ENCODE measurements around the gene NR0B2.

NR0B2 gene

DNA sequence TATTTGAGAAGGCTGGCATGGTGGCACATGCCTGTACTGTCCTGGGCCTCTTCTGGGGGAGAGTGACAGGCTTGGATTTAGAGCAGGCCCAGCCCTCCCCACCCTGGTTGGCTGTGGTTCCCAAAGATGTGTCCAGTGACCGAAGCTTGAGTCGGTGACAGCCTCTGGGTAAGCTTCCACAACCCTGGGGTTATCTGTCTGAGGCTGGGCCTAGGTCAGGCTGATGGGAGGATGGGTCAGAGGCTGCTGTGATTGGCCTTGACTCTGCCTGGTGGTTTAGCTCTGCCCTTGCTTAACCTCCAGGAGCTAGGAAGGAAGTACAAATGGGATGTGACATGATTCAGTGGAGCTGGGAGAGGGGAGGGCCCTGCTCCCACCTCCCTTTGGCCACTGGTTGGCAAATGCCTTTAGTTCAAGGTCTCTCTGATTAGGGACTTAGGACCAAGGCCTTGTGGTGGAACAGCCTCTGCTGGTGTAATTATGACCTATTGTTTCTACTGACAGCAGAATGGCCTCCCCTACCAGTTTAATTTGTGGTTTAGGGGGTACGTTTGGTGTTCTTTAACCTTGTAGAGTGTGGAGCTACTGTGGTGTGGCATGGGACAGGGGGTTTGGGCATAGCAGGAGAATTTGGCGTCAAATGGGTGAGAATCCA, 24.4 kb upstream of the NR0B2 start:
- in situ Hi-C loops (cut with MboI; ENCODE audit: low sequenced_read_pairs) = no loop called here

DNA sequence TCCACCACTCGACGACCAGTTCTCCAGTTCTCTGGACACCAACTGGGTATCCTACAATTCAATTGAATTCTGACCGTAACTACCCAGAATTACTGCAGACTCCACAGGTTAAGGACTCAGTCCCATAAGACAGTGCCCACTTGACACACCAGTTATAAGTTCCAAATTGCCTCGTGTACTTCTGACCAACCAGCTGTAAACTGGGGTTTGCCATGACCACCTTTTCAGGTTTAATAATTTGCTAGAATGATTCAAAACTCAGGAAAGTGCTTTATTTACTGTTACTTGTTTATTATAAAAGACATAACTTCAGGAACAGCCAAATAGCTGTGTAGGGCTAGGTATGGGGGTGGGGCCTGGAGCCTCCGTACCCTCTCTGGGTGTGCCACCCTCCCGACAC, 23.0 kb upstream of the NR0B2 start:
- in situ Hi-C loops (cut with MboI; ENCODE audit: low sequenced_read_pairs) = no loop called here

DNA sequence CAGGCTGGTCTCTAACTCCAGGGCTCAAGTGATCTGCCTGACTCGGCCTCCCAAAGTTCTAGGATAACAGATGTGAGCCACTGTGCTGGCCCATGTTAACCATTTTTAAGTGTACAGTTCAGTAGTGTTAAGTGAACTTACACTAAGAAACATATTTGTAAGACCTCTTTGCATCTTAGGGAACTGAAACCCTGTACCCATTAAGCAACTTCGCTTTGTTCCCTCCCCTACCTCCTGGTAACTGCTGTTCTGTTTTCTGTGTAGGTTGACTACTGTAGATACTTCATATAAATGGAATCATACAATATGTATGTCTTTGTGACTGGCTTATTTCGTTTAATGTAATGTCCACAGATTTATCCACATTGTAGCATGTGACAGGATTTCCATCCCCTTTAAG, 18.8 kb upstream of the NR0B2 start:
- in situ Hi-C loops (cut with MboI; ENCODE audit: low sequenced_read_pairs) = no loop called here

DNA sequence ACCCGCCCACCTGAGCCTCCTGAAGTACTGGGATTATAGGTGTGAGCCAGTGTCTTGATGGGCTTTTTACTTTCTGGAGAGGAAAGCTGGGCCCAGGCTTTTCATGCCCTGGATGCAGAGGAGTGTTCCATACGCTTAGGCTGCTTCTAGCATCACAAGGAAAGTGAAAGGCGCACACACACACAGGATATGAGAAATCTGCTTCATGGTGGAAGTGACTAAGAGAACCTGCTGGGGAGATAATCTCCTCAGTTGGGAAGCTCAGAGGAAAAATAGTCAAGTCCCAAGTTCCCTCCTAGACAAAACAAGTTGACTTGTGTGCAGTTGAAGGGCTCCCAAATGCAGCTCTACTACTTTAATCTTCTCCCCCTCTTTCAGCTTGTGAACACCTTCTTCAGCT, 9.9 kb upstream of the NR0B2 start:
- in situ Hi-C loops (cut with MboI; ENCODE audit: low sequenced_read_pairs) = no loop called here

DNA sequence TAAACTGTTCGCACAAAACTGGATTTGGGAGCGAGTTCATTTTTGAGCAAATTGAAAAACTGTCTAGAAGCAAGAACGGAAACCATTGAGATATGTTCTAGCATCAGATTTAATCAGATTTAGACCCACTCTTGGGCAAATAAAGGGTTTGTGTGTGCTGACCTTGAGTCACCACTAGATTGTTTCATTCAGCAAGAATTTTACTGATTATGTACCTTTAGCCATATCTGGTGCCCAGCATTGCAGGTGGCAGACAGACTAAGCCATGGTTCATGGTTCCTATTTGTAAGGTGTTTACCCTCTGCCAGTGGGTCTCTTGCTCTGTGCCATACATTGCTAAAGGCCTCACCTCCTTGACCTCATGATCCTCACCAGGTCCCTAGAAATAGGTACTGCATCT, 9.1 kb upstream of the NR0B2 start:
- in situ Hi-C loops (cut with MboI; ENCODE audit: low sequenced_read_pairs) = no loop called here

DNA sequence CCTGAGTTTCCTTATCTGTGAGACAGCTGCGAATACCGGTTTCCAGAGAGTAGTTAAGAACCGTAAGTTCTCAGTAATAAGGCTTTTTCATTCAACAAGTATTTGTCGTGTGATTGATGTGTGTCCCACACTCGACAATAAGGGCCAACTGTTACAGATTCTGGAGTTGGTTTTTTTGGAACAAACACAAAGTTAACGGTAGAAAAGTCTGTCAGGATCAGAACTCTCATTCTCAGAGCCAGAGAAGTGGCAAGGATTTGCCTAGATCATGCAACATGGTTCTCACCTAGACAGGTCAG, 8.6 kb upstream of the NR0B2 start:
- in situ Hi-C loops (cut with MboI; ENCODE audit: low sequenced_read_pairs) = no loop called here

DNA sequence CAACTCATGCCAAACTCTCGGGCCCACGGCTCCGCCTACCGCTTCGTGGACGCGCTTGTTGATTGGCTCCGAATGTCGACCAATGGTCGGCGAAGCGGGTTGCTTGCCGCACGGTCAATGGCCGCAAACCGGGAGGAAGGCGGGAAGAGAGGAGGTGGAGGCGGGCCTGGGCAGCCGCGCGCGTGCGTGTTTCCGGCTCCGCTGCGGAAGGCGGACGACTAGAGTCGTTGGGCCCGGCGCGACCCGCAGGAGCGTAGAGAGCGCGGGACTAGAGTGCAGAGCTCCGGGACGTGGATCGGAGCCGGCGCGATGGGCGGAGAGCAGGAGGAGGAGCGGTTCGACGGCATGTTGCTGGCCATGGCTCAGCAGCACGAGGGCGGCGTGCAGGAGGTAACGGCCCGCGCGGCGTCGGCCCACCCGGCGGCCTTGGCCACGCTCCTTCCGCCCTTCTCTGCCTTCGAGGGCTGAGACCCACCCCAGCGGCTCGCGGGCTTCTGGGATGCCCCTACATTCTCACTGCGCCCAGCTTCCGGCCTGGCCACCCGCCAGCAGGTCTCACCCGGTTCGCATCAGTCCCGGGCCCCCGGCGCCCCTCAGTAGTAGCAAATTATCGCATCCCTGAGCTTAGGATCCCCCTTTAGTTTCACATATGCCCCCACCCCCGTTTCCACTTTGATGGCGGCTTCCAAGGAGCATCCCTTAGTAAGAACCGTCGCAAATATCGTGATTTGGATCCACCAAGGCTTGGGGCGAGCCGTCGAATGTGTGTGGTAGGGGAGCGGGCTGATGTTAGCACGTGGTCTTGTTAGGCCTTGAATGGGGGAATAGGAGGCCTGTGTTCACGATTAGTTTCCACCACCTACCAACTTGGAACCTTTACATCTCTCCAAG, 8.0 kb upstream of the NR0B2 start, which contains the start of gene NUDC:
TSS of gene NUDC (plus strand) at position 204 of the 891 bp plus-strand sequence. CDS start at position 310, 106 bp downstream.
- in situ Hi-C loops (cut with MboI; ENCODE audit: low sequenced_read_pairs) = no loop called here

DNA sequence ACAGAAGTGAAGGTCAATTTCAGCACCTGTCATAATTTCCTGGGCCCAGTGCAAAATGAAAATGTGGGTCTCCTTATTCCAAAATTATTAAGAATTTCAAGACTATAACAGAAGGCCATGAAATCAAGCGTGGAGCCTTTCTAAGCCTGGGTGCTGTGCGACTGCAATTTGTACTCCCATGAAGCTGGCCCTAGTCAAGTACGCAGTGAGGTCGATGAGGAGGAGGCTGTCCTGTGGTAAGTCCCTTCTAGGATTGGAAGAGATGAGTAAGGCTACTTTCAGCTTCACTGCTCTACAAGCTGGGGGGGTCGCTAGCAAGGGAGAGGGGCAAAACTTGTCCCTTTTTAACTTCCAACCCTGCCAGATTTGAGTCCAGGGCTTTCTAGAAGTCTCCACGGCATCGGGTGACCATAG, 7.4 kb upstream of the NR0B2 start:
- in situ Hi-C loops (cut with MboI; ENCODE audit: low sequenced_read_pairs) = no loop called here

DNA sequence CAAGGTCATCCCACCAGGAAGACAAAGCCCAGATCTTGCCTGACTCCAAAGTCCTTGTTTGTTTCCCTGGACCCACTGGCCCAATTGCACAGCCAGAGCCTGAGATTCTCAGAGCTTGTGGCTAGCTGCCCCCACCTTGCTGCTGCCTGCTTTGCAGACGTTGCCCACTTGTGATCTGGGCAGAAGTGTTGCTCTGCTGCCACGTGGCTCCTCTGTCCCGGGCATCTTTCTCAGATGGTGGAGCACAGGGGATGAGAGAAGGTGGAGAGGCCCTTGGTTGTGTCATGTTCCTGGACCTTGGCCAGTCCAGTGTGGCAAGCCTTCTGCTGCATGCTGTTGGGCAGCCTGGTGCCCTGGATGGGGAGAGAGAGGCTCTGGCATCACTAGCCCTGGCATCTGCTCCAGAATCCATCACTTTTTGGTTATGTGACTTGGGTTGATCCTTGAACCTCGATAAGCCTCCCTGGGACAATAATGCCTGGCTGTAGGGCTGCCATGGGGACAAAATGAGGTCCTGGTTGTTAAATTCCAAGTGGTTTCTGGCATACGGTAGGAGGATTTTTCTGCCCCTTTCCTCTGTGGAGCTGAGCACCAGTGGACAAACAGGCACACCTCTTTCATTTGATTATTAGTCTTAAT, 1.5 kb upstream of the NR0B2 start:
- in situ Hi-C loops (cut with MboI; ENCODE audit: low sequenced_read_pairs) = no loop called here

DNA sequence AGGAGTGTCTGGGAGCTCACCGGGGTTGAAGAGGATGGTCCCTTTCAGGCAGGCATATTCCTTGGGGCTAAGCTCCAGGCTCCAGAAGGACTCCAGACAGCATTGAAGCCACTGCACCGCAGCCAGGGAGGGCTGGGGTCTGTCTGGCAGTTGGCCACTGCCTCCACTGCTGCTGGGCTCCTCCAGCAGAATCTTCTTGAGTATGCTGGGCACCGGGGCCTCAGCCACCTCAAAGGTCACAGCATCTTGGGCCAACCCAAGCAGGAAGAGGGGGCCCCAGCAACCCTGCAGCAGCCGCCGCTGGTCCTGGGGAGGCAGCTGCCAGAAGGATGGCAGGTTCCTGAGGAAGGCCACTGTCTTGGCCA, 404 bp downstream of the NR0B2 start:
- in situ Hi-C loops (cut with MboI; ENCODE audit: low sequenced_read_pairs) = no loop called here

DNA sequence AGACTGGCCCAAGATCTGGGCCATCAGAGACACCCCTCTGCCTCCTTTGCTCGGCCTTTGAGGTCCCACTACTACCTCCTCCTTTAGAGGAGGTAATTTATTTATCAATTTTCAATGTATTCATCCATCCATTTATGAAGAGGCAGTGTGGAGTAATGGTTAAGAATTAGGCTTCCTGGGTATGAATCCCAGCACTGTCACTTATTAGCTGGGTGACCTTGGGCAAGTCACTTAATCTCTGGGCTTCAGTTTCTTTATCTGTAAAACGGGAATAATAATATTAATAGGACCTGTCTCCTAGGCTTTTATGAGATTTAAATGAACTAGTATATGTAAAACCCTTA, 1.7 kb downstream of the NR0B2 start:
- in situ Hi-C loops (cut with MboI; ENCODE audit: low sequenced_read_pairs) = no loop called here

DNA sequence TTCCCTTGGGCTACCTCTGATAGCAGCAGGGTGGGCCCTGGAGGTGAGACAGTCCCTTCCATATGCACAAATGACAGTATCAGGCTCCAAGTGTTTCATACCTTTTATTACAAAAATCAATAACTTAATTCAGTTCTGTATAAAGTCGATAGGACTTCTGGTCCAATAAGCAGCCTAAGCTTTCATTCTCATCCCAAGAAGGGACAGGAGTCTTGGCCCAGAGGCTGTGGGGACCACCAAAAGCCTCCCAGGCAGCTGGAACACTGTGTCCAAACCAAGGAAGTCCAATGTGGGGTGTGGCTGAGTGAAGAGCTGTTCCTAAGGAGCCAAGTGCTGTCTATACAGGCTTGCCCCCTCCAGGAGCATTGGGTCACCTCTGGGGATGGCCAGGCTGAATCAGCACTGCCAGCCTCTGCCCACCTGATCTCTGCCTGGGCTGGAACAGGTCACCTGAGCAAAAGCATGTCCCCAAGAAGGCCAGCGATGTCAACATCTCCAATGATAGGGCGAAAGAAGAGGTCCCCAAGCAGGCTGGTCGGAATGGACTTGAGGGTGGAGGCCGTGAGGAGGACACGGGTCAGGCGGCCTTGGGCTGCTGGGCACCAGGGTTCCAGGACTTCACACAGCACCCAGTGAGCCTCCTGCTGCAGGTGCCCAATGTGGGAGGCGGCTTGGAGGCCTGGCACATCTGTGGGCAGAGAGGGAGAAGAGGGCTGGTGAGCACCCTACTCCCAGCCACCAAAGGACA, 2.2 kb downstream of the NR0B2 start:
- in situ Hi-C loops (cut with MboI; ENCODE audit: low sequenced_read_pairs) = no loop called here

DNA sequence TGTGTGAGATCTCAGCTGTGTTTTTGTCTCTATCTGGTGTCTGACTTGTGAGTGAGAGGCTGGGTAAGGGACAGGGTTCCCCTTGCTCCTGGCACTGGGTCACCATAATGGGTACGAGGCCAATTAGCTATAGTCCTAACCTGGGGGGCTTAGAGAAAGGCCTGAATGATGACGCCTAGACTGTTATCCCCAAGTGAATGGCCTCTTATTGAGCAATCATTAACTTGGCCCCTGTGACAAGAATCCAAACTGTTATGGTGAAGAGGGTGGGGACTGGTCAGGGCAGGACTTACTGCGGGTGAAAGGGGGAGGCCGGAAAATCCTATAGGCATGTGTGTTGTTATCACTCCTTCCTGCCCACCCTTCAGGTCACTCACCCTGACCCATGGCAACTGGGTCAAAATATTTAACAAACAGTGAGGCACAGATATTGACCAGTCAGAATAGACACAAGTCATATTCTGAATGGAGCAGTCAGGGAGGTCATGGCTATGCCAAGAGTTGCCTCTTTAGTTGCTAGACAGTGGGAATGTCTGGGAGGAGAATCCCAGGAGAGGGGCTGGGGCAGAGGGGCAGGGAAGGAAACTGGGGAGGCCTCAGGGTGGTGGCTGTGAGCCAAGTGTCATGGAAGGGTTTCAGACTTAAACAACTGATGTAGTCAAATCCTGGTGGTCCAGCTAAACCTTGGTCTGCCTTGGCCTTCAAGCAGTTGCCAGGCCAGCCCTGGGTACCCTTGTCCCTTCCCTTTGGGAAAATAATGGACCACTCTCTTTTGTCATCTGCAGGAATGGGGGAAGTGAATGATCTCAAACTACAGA, 3.2 kb downstream of the NR0B2 start:
- in situ Hi-C loops (cut with MboI; ENCODE audit: low sequenced_read_pairs) = no loop called here

DNA sequence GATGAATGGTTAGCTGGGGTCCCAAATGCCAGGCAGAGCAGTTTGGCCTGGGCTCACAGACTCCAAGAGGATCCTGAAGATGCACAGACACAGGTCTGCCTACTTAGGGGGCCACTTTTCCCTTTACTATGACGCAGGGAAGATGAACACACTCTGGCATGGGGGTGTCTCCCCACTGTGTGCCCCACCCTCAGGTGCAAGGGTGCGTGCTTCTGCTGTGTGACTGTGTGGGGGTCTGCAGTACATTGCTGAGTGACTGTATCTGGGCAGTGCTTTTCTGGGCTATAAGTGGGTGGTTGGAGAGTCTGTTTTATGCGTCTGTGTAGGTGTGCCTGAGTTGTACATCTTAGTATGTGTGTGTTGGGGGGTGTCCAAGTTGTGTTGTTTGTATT, 3.8 kb downstream of the NR0B2 start:
- in situ Hi-C loops (cut with MboI; ENCODE audit: low sequenced_read_pairs) = no loop called here

DNA sequence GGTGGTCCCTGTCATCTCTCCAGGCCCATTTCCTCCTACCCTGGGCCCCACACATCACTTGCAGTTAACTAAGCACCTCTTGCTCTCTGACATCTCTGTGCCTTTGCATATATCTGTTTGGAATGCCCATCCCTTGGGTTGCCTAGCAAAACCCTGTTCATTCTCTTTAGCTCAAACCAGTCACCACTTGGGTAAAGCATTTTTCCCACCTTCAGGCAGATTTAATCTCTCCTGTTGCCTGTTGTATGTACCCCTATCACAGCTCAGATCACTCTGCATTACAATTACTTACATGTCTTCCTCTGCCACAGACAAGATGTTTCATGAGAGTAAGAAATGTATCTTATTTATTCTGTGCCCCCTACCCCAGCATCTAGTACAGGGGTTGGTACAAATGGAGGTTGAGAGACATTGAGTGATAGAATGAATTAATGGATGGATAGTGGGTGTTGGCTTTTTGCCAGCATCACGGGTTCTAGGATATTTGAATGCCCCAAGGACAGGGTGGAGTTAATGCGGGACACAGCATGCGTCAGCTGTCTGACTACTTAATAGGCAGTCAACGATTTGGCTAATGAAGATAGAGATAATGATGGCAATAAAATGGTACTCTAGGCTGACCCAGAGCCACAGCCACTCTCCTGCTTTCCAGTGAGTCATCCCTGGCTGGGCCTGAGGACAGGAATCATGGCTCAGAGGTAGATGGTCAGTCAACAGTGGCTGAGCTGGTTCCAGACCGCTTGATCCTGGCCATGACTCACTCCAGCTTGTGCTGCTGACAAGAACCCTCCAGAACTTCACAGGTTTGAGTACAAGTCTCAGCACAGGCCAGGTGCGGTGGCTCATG, 6.5 kb downstream of the NR0B2 start:
- in situ Hi-C loops (cut with MboI; ENCODE audit: low sequenced_read_pairs) = no loop called here

DNA sequence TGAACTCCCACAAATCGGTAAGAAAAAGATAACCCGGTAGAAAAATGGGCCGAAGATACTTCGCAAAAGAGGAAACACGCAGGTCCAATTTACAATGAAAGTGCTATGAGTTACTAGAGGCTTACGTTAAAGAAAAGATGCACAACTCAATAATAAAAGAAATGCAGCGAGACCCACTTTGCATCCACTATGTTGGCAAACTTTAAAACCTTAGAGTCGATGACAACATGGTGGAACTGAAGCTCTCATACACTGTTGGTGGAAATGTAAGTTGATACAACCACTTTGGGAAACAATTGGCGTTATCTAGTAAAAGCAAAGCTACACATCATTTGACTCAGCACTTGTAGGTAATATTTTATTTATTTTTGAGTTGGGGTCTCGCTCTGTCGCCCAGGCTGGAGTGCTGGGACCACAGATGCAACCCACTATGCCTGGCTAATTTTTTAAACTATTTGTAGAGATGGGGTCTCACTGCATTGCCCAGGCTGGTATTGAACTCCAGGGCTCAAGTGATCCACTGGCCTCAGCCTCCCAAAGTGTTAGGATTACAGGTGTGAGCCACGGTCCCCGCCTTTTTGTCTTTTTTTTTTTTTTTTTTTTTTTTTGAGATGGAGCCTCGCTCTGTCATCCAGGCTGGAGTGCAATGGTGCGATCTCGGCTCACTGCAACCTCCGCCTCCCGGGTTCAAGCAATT, 12.8 kb downstream of the NR0B2 start:
- in situ Hi-C loops (cut with MboI; ENCODE audit: low sequenced_read_pairs) = no loop called here

DNA sequence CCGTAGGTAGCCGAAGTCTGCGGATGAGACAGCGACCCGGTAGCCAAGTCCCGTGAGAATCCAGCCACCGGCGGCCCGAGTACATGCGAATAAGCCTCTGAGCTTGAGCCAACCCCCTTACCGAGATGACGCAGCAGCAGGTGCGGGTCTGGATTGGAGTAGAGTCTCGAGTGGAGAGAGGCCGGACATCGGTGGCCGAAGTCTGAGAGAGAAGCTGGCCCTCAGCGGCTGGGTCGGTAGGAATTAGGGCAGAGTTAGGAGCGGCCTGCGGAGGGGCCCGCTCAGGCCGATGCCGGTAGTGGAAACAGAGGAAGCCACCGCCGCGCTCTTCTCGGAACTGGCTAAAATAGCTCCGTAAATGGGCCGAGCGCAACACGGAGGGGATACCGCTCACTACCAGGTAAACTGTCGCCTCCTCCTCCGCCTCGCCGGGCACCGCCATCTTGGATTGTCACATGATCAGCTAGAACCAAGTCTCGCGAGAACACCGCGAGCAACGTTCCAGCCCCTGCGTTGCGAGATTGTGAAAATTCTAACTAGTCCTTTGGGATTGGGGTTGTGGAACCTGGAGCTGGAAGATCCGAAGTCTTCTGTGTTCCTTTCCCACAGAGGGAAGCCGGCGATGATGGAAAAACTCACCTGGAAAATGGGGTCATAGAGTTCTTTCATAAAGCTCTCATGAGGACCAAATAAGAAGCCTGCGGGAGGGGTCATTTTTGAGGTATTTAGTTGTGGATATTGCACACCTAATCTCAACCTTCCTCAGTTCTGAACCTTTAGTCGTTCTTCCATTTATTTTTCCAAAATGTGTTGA, 13.6 kb downstream of the NR0B2 start, which contains the start of gene GPATCH3:
TSS of gene GPATCH3 (minus strand) at position 467 of the 814 bp plus-strand sequence. CDS start at position 442, 25 bp downstream.
- in situ Hi-C loops (cut with MboI; ENCODE audit: low sequenced_read_pairs) = no loop called here

DNA sequence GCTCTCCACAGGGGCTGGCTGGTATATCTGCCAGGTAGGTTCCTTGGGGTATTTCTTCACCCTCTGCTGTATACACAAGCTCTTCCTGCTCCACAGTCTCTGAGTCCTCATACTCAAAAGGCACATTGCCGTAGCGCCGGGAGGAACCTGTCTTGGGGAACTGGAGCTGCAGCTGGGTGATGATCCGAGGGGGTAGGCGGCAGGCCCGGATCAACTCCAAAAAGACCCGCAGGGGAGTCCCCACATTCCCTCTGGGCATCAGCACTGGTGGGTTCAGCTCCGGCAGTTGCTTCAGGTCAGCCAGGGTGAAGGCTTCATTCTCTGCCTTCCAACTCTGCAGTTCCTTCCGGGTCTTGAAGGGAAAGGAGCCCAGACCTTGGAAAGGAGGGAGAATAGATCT, 16.4 kb downstream of the NR0B2 start:
- in situ Hi-C loops (cut with MboI; ENCODE audit: low sequenced_read_pairs) = no loop called here

Data from HL-60/S4 treated with phorbol 12-myristate 13-acetate at 8.2 ng/mL for 4 days and 3 days (cell line).